Smooth muscle cell (in vitro differentiated cells): ENCODE measurements around the gene AKAP13. TPM values are rescaled to one million over a fixed set of nuclear protein-coding genes. Genes with fewer than 3 reads are reported as not detected.
A peak's percentile ranks its signal among the peaks of the same experiment; 100 is the strongest.

ENCODE experiments used
- DNase-seq: peaks from one replicate; lab custom pipeline; 2025; ENCODE audit not compliant: unreplicated experiment; lab: John Stamatoyannopoulos, UW
- H2AFZ ChIP-seq: fragments of 200-600 bp; sonication (generic); 2 replicates; pipeline ENCODE4 v1.6.0; 2016; ENCODE audit warnings: antibody characterized with exemption, low read depth, mild to moderate bottlenecking
- H3F3A ChIP-seq: fragments of 200-600 bp; sonication (generic); 2 replicates; pipeline ENCODE4 v1.6.0; 2017; ENCODE audit warnings: antibody characterized with exemption, low read depth
- H3K27ac ChIP-seq: fragments of 200-600 bp; sonication (generic); 2 replicates; pipeline ENCODE4 v1.5.1; 2016; ENCODE audit warnings: low read depth, mild to moderate bottlenecking
- H3K27me3 ChIP-seq: fragments of 200-600 bp; sonication (generic); 2 replicates; pipeline ENCODE4 v1.6.1; 2016; ENCODE audit warnings: low read depth, mild to moderate bottlenecking
- H3K36me3 ChIP-seq: fragments of 200-600 bp; sonication (generic); 2 replicates; pipeline ENCODE4 v1.5.1; 2016; ENCODE audit warnings: low read depth
- H3K4me1 ChIP-seq: fragments of 200-600 bp; sonication (generic); 2 replicates; pipeline ENCODE4 v1.5.1; 2016; ENCODE audit warnings: low read depth
- H3K4me2 ChIP-seq: fragments of 200-600 bp; sonication (generic); 2 replicates; pipeline ENCODE4 v1.6.0; 2016; ENCODE audit warnings: mild to moderate bottlenecking
- H3K4me3 ChIP-seq: fragments of 200-600 bp; sonication (generic); 2 replicates; pipeline ENCODE4 v1.5.1; 2016; ENCODE audit warnings: mild to moderate bottlenecking
- H3K79me2 ChIP-seq: fragments of 200-600 bp; sonication (generic); 2 replicates; pipeline ENCODE4 v1.6.0; 2016; ENCODE audit warnings: low read depth, mild to moderate bottlenecking
- H3K9ac ChIP-seq: fragments of 200-600 bp; sonication (generic); 2 replicates; pipeline ENCODE4 v1.6.0; 2016; ENCODE audit warnings: low read depth
- H3K9me3 ChIP-seq: fragments of 200-600 bp; sonication (generic); replicated peaks from 2 replicates; pipeline ENCODE4 v1.5.1; 2016; ENCODE audit warnings: low read depth
- H4K20me1 ChIP-seq: fragments of 200-600 bp; sonication (generic); 2 replicates; pipeline ENCODE4 v1.6.0; 2016; ENCODE audit warnings: low read depth
- CTCF ChIP-seq: fragments of 200-600 bp; sonication (generic); IDR thresholded peaks from 2 replicates; pipeline ENCODE4 v1.5.1; 2017; ENCODE audit warnings: borderline replicate concordance, mild to moderate bottlenecking, antibody characterized with exemption; ENCODE audit not compliant: insufficient read depth, poor library complexity, severe bottlenecking
- WGBS: methylation state at CpG from one replicate; pipeline ENCODE4 v1.1.7; 2016; ENCODE audit warnings: low lambda C conversion rate; 5-methylcytosine and 5-hydroxymethylcytosine counted together
- polyA plus RNA-seq: library from polyadenylated mRNA; unstranded; fragments of >200 nt; fragmentation: Nextera tagmentation; extraction: Ambion mirVana; gene quantifications from 2 replicates; pipeline ENCODE4 v1.2.1, GENCODE V29; 2016
- total RNA-seq: library from RNA; depleted of rRNA; stranded (reverse); fragments of >200 nt; gene quantifications from 2 replicates; pipeline ENCODE4 v1.2.3, GENCODE V29; 2014

Gene AKAP13
- total and polyA plus RNA-seq, 2 experiments from 2014 or later = 43.3 to 63.5 TPM

- DNase-seq = no peak
- Histone ChIP-seq H3K4me3 (no peak overlapping the region), H3K9me3 (no peaks in the 10 kb centered on the region), H3K27me3 (no peaks in the 10 kb centered on the region), H3F3A (peaks cover 23% of the 10 kb centered on the region), H3K36me3 (no peaks in the 10 kb centered on the region), H3K9ac (no peak overlapping the region), H4K20me1 (peaks cover 2% of the 10 kb centered on the region), H3K4me2 (no peak overlapping the region), H3K27ac (peak overlapping the region; percentile 94), H3K79me2 (peaks cover 46% of the 10 kb centered on the region), H2AFZ (no peak overlapping the region), H3K4me1 (peaks cover 15% of the 10 kb centered on the region)
- no peak for TF ChIP-seq CTCF
- WGBS = 88% methylated on average over 2 of the region's 2 CpGs
These were observed 209.4 kb downstream of the AKAP13 start for GRCh38 chr15:85589851-85590250.

GRCh38 chr15:85591622-85592021 lies 211.2 kb downstream of the AKAP13 start:
- TF ChIP-seq CTCF = no peak
- H3K4me3 ChIP-seq = no peak overlapping the region
- H3K27ac ChIP-seq = peak overlapping the region; percentile 75
- H3F3A ChIP-seq = peaks cover 23% of the 10 kb centered on the region
- no peak overlapping the region for H2AFZ ChIP-seq
- no peak for DNase-seq
- peaks cover 15% of the 10 kb centered on the region for H3K4me1 ChIP-seq
- WGBS = 89% methylated on average over 4 of the region's 4 CpGs
- no peaks in the 10 kb centered on the region for H3K36me3 ChIP-seq
- H3K27me3 ChIP-seq = no peaks in the 10 kb centered on the region
- no peak overlapping the region for H3K4me2 ChIP-seq
- H3K9ac ChIP-seq = no peak overlapping the region
- H3K9me3 ChIP-seq = no peaks in the 10 kb centered on the region
- H3K79me2 ChIP-seq = peaks cover 47% of the 10 kb centered on the region
- no peaks in the 10 kb centered on the region for H4K20me1 ChIP-seq

GRCh38 chr15:85592148-85592547 lies 211.7 kb downstream of the AKAP13 start:
- DNase-seq = no peak
- H3K4me2 ChIP-seq = peak overlapping the region; percentile 18

More at GRCh38 chr15:85592148-85592547, 211.7 kb downstream of the AKAP13 start:
- Histone ChIP-seq H3K9ac (no peak overlapping the region), H3K36me3 (no peaks in the 10 kb centered on the region), H3K79me2 (peaks cover 48% of the 10 kb centered on the region), H3K27ac (peak overlapping the region; percentile 75), H3K4me1 (peaks cover 15% of the 10 kb centered on the region), H3F3A (peaks cover 20% of the 10 kb centered on the region), H3K27me3 (no peaks in the 10 kb centered on the region), H3K4me3 (no peak overlapping the region), H2AFZ (no peak overlapping the region), H4K20me1 (peaks cover 1% of the 10 kb centered on the region), H3K9me3 (no peaks in the 10 kb centered on the region)
- WGBS = 22% methylated on average over 3 of the region's 3 CpGs
- peak; percentile 24 for TF ChIP-seq CTCF
